ENCODE data around the gene PTPRG. TPM values are rescaled to one million over a fixed set of nuclear protein-coding genes. Genes with fewer than 3 reads are reported as not detected.
"Not testable (repeated sequence)": the region's sequence is repeated elsewhere in the genome, so short reads cannot be mapped to it uniquely, and the experiment has no call there.

PTPRG gene
- total RNA-seq, 2 donors from 2014 or later: not detected

GRCh38 chr3:61805510-61806080, 244.2 kb downstream of the PTPRG start:
- no peaks in the 10 kb centered on the region for H3K27me3 Mint-ChIP-seq
- no peaks in the 10 kb centered on the region for H3K36me3 Mint-ChIP-seq (ENCODE audit: low read depth)
- ATAC-seq (replicated peaks): no peak
- H3K27ac Mint-ChIP-seq: no peak overlapping the region
- no peak overlapping the region for H3K4me3 Mint-ChIP-seq
- H3K4me1 Mint-ChIP-seq: no peaks in the 10 kb centered on the region
- no peaks in the 10 kb centered on the region for H3K9me3 Mint-ChIP-seq

GRCh38 chr3:61806810-61807209, 245.4 kb downstream of the PTPRG start:
- ATAC-seq (replicated peaks): no peak
- Mint-ChIP-seq H3K4me3 (no peak overlapping the region), H3K36me3 (ENCODE audit: low read depth) (no peaks in the 10 kb centered on the region), H3K9me3 (no peaks in the 10 kb centered on the region), H3K27ac (no peak overlapping the region), H3K4me1 (no peaks in the 10 kb centered on the region), H3K27me3 (no peaks in the 10 kb centered on the region)

GRCh38 chr3:61807865-61808276, 246.5 kb downstream of the PTPRG start:
- no peaks in the 10 kb centered on the region for H3K4me1 Mint-ChIP-seq
- ATAC-seq (replicated peaks): no peak
- H3K27me3 Mint-ChIP-seq: no peaks in the 10 kb centered on the region
- H3K36me3 Mint-ChIP-seq (ENCODE audit: low read depth): no peaks in the 10 kb centered on the region
- H3K27ac Mint-ChIP-seq: no peak overlapping the region
- H3K4me3 Mint-ChIP-seq: no peak overlapping the region
- no peaks in the 10 kb centered on the region for H3K9me3 Mint-ChIP-seq

GRCh38 chr3:61808526-61808925, 247.2 kb downstream of the PTPRG start:
- Mint-ChIP-seq H3K36me3 (ENCODE audit: low read depth) (no peaks in the 10 kb centered on the region), H3K27ac (no peak overlapping the region), H3K4me3 (no peak overlapping the region), H3K4me1 (no peaks in the 10 kb centered on the region), H3K9me3 (no peaks in the 10 kb centered on the region), H3K27me3 (no peaks in the 10 kb centered on the region)
- ATAC-seq (replicated peaks): no peak

GRCh38 chr3:61808999-61809398, 247.6 kb downstream of the PTPRG start:
- H3K9me3 Mint-ChIP-seq: no peaks in the 10 kb centered on the region
- H3K4me1 Mint-ChIP-seq: no peaks in the 10 kb centered on the region
- H3K36me3 Mint-ChIP-seq (ENCODE audit: low read depth): no peaks in the 10 kb centered on the region
- no peak overlapping the region for H3K27ac Mint-ChIP-seq
- ATAC-seq (replicated peaks): no peak
- no peak overlapping the region for H3K4me3 Mint-ChIP-seq
- H3K27me3 Mint-ChIP-seq: no peaks in the 10 kb centered on the region

GRCh38 chr3:61809879-61810278, 248.5 kb downstream of the PTPRG start:
- no peaks in the 10 kb centered on the region for H3K27me3 Mint-ChIP-seq
- H3K4me1 Mint-ChIP-seq: no peaks in the 10 kb centered on the region
- no peaks in the 10 kb centered on the region for H3K36me3 Mint-ChIP-seq (ENCODE audit: low read depth)
- H3K4me3 Mint-ChIP-seq: no peak overlapping the region
- H3K27ac Mint-ChIP-seq: no peak overlapping the region
- H3K9me3 Mint-ChIP-seq: no peaks in the 10 kb centered on the region
- no peak for ATAC-seq (replicated peaks)

- H3K27ac Mint-ChIP-seq: no peak overlapping the region
- H3K4me3 Mint-ChIP-seq: no peak overlapping the region
- no peaks in the 10 kb centered on the region for H3K9me3 Mint-ChIP-seq
- H3K27me3 Mint-ChIP-seq: no peaks in the 10 kb centered on the region
- H3K4me1 Mint-ChIP-seq: no peaks in the 10 kb centered on the region
- ATAC-seq (replicated peaks): no peak
- no peaks in the 10 kb centered on the region for H3K36me3 Mint-ChIP-seq (ENCODE audit: low read depth)
Observed at GRCh38 chr3:61810953-61811497, 249.7 kb downstream of the PTPRG start.

- ATAC-seq (replicated peaks): no peak
- Mint-ChIP-seq H3K4me1 (no peaks in the 10 kb centered on the region), H3K9me3 (no peaks in the 10 kb centered on the region), H3K4me3 (no peak overlapping the region), H3K36me3 (ENCODE audit: low read depth) (no peaks in the 10 kb centered on the region), H3K27ac (no peak overlapping the region), H3K27me3 (no peaks in the 10 kb centered on the region)
Observed at GRCh38 chr3:61811652-61812051, 250.3 kb downstream of the PTPRG start.

- Mint-ChIP-seq H3K9me3 (no peaks in the 10 kb centered on the region), H3K4me3 (no peak overlapping the region), H3K4me1 (no peaks in the 10 kb centered on the region), H3K36me3 (ENCODE audit: low read depth) (no peaks in the 10 kb centered on the region), H3K27ac (no peak overlapping the region), H3K27me3 (no peaks in the 10 kb centered on the region)
- ATAC-seq (replicated peaks): no peak
Observed at GRCh38 chr3:61812085-61812484, 250.7 kb downstream of the PTPRG start.

GRCh38 chr3:61812517-61812916, 251.1 kb downstream of the PTPRG start:
- no peak overlapping the region for H3K27ac Mint-ChIP-seq
- ATAC-seq (replicated peaks): no peak
- no peaks in the 10 kb centered on the region for H3K9me3 Mint-ChIP-seq
- no peaks in the 10 kb centered on the region for H3K27me3 Mint-ChIP-seq
- no peaks in the 10 kb centered on the region for H3K36me3 Mint-ChIP-seq (ENCODE audit: low read depth)
- no peaks in the 10 kb centered on the region for H3K4me1 Mint-ChIP-seq
- H3K4me3 Mint-ChIP-seq: no peak overlapping the region

GRCh38 chr3:61813636-61814035, 252.3 kb downstream of the PTPRG start:
- Mint-ChIP-seq H3K27ac (no peak overlapping the region), H3K36me3 (ENCODE audit: low read depth) (no peaks in the 10 kb centered on the region), H3K9me3 (no peaks in the 10 kb centered on the region), H3K4me3 (no peak overlapping the region), H3K4me1 (no peaks in the 10 kb centered on the region), H3K27me3 (no peaks in the 10 kb centered on the region)
- ATAC-seq (replicated peaks): no peak

GRCh38 chr3:61814674-61815073, 253.3 kb downstream of the PTPRG start:
- Mint-ChIP-seq H3K4me1 (no peaks in the 10 kb centered on the region), H3K27ac (no peak overlapping the region)

GRCh38 chr3:61816304-61816703, 254.9 kb downstream of the PTPRG start:
- H3K4me3 Mint-ChIP-seq; H3K27ac Mint-ChIP-seq; H3K27me3 Mint-ChIP-seq; H3K36me3 Mint-ChIP-seq (ENCODE audit: low read depth); H3K4me1 Mint-ChIP-seq; ATAC-seq (replicated peaks); H3K9me3 Mint-ChIP-seq: not testable (repeated sequence)

More at GRCh38 chr3:61814674-61815073, 253.3 kb downstream of the PTPRG start:
- ATAC-seq (replicated peaks): no peak
- Mint-ChIP-seq H3K9me3 (no peaks in the 10 kb centered on the region), H3K4me3 (no peak overlapping the region), H3K36me3 (ENCODE audit: low read depth) (no peaks in the 10 kb centered on the region), H3K27me3 (no peaks in the 10 kb centered on the region)

- Mint-ChIP-seq H3K27ac (no peak overlapping the region), H3K4me1 (no peaks in the 10 kb centered on the region), H3K9me3 (no peaks in the 10 kb centered on the region), H3K4me3 (no peak overlapping the region), H3K36me3 (ENCODE audit: low read depth) (no peaks in the 10 kb centered on the region), H3K27me3 (no peaks in the 10 kb centered on the region)
- no peak for ATAC-seq (replicated peaks)
Observed at GRCh38 chr3:61819861-61820260, 258.5 kb downstream of the PTPRG start.

- H3K27me3 Mint-ChIP-seq: no peaks in the 10 kb centered on the region
- ATAC-seq (replicated peaks): no peak
- H3K4me1 Mint-ChIP-seq: no peaks in the 10 kb centered on the region
- no peak overlapping the region for H3K4me3 Mint-ChIP-seq
- no peaks in the 10 kb centered on the region for H3K36me3 Mint-ChIP-seq (ENCODE audit: low read depth)
- no peaks in the 10 kb centered on the region for H3K9me3 Mint-ChIP-seq
- no peak overlapping the region for H3K27ac Mint-ChIP-seq
Observed at GRCh38 chr3:61820306-61820992, 259.1 kb downstream of the PTPRG start.
